AG08395 (cell line): ENCODE data around the gene FHIP2A.
A peak's percentile ranks its signal among the peaks of the same experiment; 100 is the strongest.
"Not testable (repeated sequence)": the region's sequence is repeated elsewhere in the genome, so short reads cannot be mapped to it uniquely, and the experiment has no call there.

ENCODE experiments used
- DNase-seq: peaks from one replicate; pipeline ENCODE4 v3.0.0; 2012; ENCODE audit warnings: mixed read lengths, low spot score

Gene FHIP2A

GRCh38 chr10:114815791-114816190 lies 5.8 kb upstream of the FHIP2A start:
- no peak for DNase-seq

DNA sequence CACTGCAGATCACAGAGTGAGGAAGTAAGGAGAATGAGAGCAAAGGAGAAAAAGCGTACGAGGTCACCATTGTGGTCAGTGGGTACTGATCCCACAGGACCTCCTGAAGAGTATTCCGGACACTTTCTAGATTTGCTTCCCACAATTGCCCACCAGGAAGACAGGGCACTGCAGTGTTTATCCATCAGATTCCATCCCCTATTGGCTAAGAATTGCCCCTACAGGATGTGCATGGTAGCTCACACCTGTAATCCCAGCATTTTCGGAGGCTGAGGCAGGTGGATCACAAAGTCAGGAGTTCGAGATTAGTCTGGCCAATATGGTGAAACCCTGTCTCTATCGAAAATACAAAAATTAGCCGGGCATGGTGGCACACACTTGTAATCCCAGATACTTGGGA lies 5.3 kb upstream of the FHIP2A start:
- no peak for DNase-seq

DNA sequence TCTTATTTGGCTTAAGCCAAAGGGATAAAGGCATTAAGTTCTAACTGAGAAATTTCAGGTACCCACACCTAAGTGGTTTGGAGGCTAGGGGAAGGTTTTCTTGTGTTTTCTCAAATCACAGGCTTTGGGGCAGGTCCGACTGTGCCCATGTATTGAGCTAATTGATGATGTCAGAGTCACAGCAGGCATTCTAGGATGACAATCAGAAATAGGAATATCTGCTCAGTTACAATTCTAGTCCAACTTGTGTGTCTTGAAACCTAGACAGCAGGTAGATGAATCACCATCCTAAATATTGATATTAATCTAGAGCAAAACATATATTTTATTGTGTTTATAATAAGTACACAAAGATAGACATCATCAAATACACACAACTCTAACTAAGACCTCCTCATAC lies 2.3 kb upstream of the FHIP2A start:
- DNase-seq: no peak

- peak; percentile 21 for DNase-seq
Observed at GRCh38 chr10:114821915-114822443, 399 bp downstream of the FHIP2A start.

DNA sequence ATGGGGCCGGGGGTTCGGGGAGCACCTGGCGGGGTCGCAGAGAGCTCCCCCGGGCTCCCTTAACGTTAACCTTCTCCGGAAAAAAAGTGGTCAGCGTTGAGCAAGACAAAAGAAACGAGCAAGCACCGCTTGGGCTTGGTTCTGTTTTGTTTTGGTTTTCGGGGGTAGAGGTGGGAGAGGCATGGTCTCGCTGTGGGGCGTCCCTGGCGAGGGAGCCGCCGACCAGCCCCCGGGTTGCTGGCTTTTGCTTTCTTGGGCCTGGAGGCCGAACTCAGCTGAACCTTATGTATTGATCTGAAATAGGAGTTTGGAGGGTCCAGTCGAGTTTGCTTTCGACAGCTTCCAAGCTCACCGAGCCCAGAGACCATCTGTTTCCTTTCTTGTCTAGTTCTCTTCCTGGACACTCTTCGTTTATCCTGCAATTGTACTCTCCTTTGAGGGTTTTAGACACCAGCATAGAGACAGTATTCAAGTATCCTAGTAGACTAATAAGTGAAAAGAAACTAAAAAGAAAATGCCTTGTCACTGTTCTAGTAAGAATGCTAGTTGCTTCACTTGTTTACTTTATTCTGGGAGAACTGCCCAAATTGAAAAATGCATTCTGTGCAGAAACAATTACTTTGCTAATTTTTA lies 980 bp downstream of the FHIP2A start:
- DNase-seq: peak; percentile 27

DNA sequence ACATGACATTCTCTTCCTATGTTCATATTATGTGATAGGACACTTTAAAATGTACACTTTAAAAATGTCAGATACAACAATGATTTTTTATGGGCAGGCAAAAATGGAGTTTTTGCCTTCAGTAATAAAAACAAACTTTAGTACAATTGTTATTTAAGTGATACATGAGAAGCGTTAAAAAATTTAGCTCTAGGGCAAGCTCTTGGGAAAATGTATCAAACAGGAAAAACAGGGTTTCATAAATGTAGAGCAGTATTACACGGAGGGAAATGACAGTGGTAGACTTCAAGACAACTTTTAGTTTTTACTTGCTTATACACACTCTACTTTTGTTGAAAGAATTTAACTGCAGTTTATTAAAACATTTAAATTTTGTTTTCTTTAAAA lies 1.5 kb downstream of the FHIP2A start:
- DNase-seq: no peak

- DNase-seq: no peak
Observed at GRCh38 chr10:114824391-114824790, 2.8 kb downstream of the FHIP2A start.

DNA sequence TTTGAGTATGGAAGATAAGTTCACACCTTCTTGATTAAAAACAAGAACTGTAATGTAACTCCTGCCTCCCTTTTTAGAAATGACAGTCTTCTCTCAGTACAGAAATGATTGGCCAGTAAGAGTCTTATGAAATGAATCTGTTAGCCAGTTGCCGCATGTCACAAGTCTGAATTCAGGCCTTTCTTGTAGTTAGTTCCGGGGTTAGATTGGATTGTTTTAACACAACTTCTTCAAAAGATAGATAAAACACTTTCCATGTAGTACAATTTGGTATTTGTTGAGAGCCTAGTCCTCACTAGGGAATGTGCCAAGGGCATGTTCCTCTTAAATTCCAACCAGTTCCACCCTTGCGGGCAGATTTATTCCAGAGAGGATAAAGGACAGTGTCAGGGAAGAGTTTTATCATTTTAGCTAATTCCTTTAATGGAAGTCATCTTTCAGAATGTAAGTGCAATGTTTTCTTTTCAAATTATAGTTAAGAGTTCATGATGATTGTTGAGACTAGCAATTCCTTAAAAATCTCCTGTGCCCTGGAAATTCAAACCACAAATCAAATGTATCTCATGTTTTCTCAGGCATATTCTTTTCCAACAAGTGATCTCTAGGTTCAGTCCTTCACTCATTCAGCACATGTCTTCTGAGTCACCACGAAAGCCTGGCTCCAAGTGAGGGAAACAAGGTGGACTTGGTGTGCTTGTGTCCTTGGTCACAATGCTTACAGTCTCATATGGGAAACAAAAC lies 4.1 kb downstream of the FHIP2A start:
- DNase-seq: peak; percentile 56

DNA sequence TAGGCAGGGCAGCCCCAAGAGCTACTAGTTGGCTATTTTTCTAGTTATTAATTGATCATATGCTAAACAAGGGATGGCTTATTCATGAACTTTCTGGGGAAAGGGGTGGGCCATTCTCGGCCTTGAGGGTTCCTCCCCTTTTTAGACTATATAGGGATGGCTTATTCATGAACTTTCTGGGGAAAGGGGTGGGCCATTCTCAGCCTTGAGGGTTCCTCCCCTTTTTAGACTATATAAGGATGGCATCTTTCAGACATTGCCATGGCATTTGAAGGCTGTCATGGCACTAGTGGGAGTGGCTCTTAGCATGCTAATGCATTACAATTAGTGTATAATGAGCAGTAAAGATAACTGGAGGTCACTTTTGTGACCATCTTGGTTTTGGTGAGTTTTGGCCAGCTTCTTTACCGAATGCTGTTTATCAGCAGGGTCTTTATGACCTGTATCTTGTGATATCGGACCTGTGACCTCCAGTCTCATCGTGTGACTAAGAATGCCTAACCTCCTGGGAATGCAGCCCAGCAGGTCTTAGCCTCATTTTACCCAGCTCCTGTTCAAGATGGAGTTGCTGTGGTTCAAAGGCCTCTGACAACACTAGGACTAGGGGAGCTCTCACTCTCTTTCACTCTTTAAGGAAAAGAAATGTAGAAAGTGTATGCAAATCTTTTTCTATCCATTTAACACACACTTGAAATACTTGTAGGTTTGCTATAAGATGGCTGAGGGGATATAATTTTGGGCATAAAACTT lies 7.8 kb downstream of the FHIP2A start:
- no peak for DNase-seq

- no peak for DNase-seq
Observed at GRCh38 chr10:114831186-114831867, 9.7 kb downstream of the FHIP2A start.

GRCh38 chr10:114837690-114838089 lies 16.1 kb downstream of the FHIP2A start:
- no peak for DNase-seq

- DNase-seq: no peak
Observed at GRCh38 chr10:114839901-114840300, 18.3 kb downstream of the FHIP2A start.

DNA sequence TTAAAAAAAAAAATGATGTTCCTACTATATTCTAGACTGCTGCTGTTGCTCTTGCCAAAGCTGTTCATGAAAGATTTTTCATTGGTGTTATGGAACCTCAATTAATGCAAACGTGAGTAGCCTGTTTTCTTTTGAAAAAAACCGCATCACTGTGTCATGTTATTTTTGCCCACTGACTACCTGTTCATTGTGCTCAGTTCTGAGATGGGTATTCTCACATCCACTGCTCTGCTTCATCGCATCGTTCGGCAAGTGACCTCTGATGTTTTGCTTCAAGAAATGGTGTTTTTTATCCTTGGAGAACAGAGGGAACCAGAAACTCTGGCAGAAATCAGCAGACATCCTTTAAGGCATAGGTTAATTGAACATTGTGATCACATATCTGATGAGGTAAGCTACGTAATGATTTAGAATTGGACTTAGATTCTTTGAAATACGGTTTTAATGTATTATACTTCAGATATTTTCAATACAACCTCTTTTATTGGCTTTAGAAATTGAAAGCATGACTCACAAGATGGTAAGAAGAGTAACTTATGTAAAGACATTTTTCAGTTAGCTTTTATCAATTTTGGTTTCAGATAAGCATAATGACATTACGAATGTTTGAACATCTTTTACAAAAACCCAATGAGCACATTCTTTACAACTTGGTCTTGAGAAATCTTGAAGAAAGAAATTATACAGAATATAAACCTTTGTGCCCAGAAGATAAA lies 24.6 kb downstream of the FHIP2A start:
- no peak for DNase-seq

GRCh38 chr10:114847517-114847916 lies 25.9 kb downstream of the FHIP2A start:
- DNase-seq: not testable (repeated sequence)

GRCh38 chr10:114849674-114850073 lies 28.1 kb downstream of the FHIP2A start:
- no peak for DNase-seq

GRCh38 chr10:114850126-114850525 lies 28.5 kb downstream of the FHIP2A start:
- no peak for DNase-seq

- DNase-seq: no peak
Observed at GRCh38 chr10:114851336-114851735, 29.8 kb downstream of the FHIP2A start.

- DNase-seq: no peak
Observed at GRCh38 chr10:114852197-114852596, 30.6 kb downstream of the FHIP2A start.

- no peak for DNase-seq
Observed at GRCh38 chr10:114854906-114855305, 33.3 kb downstream of the FHIP2A start.

DNA sequence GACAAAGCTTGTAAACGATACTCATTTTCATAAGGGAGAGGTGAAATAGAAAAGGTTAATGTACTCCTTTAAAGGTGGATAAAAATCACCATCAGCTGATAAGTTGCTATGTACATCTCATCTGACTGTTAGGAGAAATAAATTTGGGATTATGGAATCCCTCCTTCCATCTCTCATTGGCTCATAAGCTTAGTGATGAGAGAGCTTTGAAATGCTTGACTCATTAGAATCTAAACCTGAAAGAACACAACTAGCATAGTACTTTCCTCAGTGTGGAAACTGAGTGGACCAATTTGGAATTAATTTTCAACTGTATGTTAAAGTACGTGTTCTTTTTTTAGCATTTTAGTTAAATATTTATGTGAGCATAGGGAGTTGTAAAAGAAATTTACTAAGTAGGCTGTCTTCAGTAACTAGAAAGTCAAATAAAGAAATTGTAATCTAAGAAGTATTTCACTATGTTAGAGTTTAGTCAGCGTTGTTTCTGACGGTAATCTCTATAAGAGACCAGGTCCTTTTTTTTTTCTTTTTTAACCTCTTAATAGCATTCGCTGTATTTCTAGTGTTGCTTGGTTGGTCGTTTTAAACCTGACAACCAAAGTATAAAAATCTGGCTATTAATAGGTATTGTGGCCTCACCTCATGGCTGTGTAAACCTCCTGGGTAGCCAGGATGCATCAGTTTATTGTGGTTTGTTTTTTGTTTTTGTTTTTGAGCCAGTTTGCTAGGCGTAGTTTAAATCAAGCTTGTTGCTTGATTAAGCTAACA lies 34.4 kb downstream of the FHIP2A start:
- DNase-seq: peak; percentile 5
